Keratinocyte (primary cell): ENCODE data around the gene OLFM2.

Experiments
- CTCF ChIP-seq, 3 experiments: IDR thresholded peaks in 1 of 3; conservative IDR thresholded peaks in 1 of 3; optimal IDR thresholded peaks in 1 of 3; 2 replicates in 2 of 3; 3 replicates in 1 of 3; pipeline versions ENCODE3 to v1.5.1; 2011; ENCODE audit warnings: low read length in 3 of 3, mild to moderate bottlenecking in 3 of 3, moderate library complexity in 2 of 3, control low read depth in 1 of 3, inconsistent platforms in 1 of 3; ENCODE audit not compliant: insufficient read depth in 2 of 3; ENCODE audit errors: extremely low read depth in 1 of 3
- EZH2 ChIP-seq: IDR thresholded peaks from one replicate; pipeline ENCODE4 v1.6.1; 2012; ENCODE audit warnings: inconsistent platforms, mild to moderate bottlenecking, low read length, moderate library complexity

- no peak for TF ChIP-seq CTCF (optimal IDR thresholded peaks at IDR 0.05 in 1 of 3, IDR thresholded peaks at IDR 0.05 in 1 of 3, conservative IDR thresholded peaks at IDR 0.05 in 1 of 3; ENCODE audit: extremely low read depth in 1 of 3, insufficient read depth in 2 of 3, low read length in 3 of 3)
- TF ChIP-seq EZH2 = no peak
Measured at GRCh38 chr19:9967326-9967725, 31.0 kb upstream of the OLFM2 start.
